SK-N-MC (cell line): ENCODE data around the gene REEP1.

Source experiments
- EZH2 ChIP-seq: fragments of 200-600 bp; sonication (generic); IDR thresholded peaks from one replicate; pipeline ENCODE4 v1.6.1; 2017; ENCODE audit warnings: antibody characterized with exemption
- FOXP2 ChIP-seq: optimal IDR thresholded peaks from 2 replicates; pipeline ENCODE3; 2011; ENCODE audit warnings: mild to moderate bottlenecking, moderate library complexity; ENCODE audit not compliant: insufficient read depth; ENCODE audit errors: extremely low read length, control extremely low read depth
- POLR2AphosphoS5 ChIP-seq: IDR thresholded peaks from 2 replicates; pipeline ENCODE4 v1.6.1; 2012; ENCODE audit warnings: mild to moderate bottlenecking, low read depth, low read length, borderline replicate concordance

- no peak for TF ChIP-seq EZH2
- no peak for TF ChIP-seq POLR2AphosphoS5
- no peak for TF ChIP-seq FOXP2
Observed at GRCh38 chr2:86364894-86365293, 27.5 kb upstream of the REEP1 start.
